MM.1S (cell line): ENCODE results near the gene ERV3-1.
"Not testable (repeated sequence)": the region's sequence is repeated elsewhere in the genome, so short reads cannot be mapped to it uniquely, and the experiment has no call there.

Experiments
- DNase-seq: peaks from one replicate; pipeline ENCODE4 v3.0.0-alpha.2; 2015
- H2AFZ ChIP-seq: fragments of 300-600 bp; sonication (generic); 2 replicates; pipeline ENCODE4 v1.6.0; 2016; ENCODE audit warnings: antibody characterized with exemption, low read length
- H3F3A ChIP-seq: fragments of 300-600 bp; sonication (generic); 2 replicates; pipeline ENCODE4 v1.6.1; 2016; ENCODE audit warnings: mild to moderate bottlenecking, antibody characterized with exemption, low read length, moderate library complexity, mixed read lengths; ENCODE audit not compliant: insufficient read depth
- H3K27ac ChIP-seq: fragments of 300-600 bp; sonication (generic); 2 replicates; pipeline ENCODE4 v1.5.1; 2016; ENCODE audit warnings: mild to moderate bottlenecking, low read length
- H3K27me3 ChIP-seq: fragments of 300-600 bp; sonication (generic); replicated peaks from 2 replicates; pipeline ENCODE4 v1.6.0; 2016; ENCODE audit warnings: low read length; ENCODE audit not compliant: insufficient read depth
- H3K36me3 ChIP-seq: fragments of 300-600 bp; sonication (generic); replicated peaks from 2 replicates; pipeline ENCODE4 v1.6.1; 2016; ENCODE audit warnings: mild to moderate bottlenecking, low read length, mixed read lengths; ENCODE audit not compliant: insufficient read depth
- H3K4me1 ChIP-seq: fragments of 300-600 bp; sonication (generic); 2 replicates; pipeline ENCODE4 v1.6.1; 2016; ENCODE audit warnings: low read length, mixed read lengths
- H3K4me2 ChIP-seq: fragments of 300-600 bp; sonication (generic); 2 replicates; pipeline ENCODE4 v1.6.0; 2016; ENCODE audit warnings: low read depth, low read length
- H3K4me3 ChIP-seq: fragments of 300-600 bp; sonication (generic); 2 replicates; pipeline ENCODE4 v1.5.1; 2016; ENCODE audit warnings: low read length, mixed read lengths
- H3K79me2 ChIP-seq: fragments of 300-600 bp; sonication (generic); 2 replicates; pipeline ENCODE4 v1.6.1; 2016; ENCODE audit warnings: mixed run types, low read length, mixed read lengths
- H3K9ac ChIP-seq: fragments of 300-600 bp; sonication (generic); 2 replicates; pipeline ENCODE4 v1.6.1; 2016; ENCODE audit warnings: low read length, mixed read lengths
- H3K9me2 ChIP-seq: fragments of 300-600 bp; sonication (generic); replicated peaks from 2 replicates; pipeline ENCODE4 v1.6.1; 2016; ENCODE audit warnings: mild to moderate bottlenecking, low read length, mixed read lengths; ENCODE audit not compliant: insufficient read depth
- H3K9me3 ChIP-seq: fragments of 300-600 bp; sonication (generic); replicated peaks from 2 replicates; pipeline ENCODE4 v1.6.1; 2016; ENCODE audit warnings: mild to moderate bottlenecking, low read length, mixed read lengths; ENCODE audit not compliant: insufficient read depth
- H4K20me1 ChIP-seq: fragments of 300-600 bp; sonication (generic); 2 replicates; pipeline ENCODE4 v1.6.1; 2016; ENCODE audit warnings: mild to moderate bottlenecking, low read length, moderate library complexity, mixed read lengths; ENCODE audit not compliant: insufficient read depth

The ERV3-1 gene

DNA sequence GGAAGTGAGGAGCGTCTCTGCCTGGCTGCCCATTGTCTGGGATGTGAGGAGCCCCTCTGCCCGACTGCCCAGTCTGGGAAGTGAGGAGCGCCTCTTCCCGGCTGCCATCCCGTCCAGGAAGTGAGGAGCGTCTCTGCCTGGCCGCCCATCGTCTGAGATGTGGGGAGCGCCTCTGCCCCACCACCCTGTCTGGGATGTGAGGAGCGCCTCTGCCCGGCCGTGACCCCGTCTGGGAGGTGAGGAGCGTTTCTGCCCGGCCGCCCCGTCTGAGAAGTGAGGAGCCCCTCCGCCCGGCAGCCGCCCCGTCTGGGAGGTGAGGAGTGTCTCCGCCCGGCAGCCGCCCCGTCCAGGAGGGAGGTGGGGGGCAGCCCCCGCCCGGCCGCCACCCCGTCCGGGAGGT is 26.9 kb upstream of the ERV3-1 start:
- not testable (repeated sequence) for H3K27ac ChIP-seq, H3K9ac ChIP-seq, DNase-seq, H3K4me1 ChIP-seq, H3K79me2 ChIP-seq, H3K4me2 ChIP-seq, H3K9me3 ChIP-seq, H2AFZ ChIP-seq, H3K9me2 ChIP-seq, H3K36me3 ChIP-seq, H3K4me3 ChIP-seq, H3K27me3 ChIP-seq, H4K20me1 ChIP-seq
- H3F3A ChIP-seq: peaks cover 11% of the 10 kb centered on the region

DNA sequence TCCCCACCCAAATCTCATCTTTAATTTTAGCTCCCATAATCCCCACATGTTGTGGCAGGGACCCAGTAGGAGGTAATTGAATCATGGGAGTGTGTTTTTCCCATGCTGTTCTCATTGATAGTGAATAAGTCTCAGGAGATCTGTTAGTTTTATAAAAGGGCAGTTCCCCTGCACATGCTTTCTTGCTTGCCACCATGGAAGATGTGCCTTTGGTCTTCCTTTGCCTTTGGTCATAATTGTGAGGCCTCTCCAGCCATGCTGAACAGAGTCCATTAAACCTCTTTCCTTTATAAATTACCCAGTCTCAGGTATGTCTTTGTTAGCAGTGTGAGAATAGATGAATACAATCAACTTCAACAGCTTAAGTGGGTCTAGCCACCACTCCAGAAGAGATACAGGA is 18.5 kb upstream of the ERV3-1 start:
- H3K79me2 ChIP-seq, H3K36me3 ChIP-seq, H3K9ac ChIP-seq, DNase-seq, H3F3A ChIP-seq, H3K4me1 ChIP-seq, H3K9me3 ChIP-seq, H4K20me1 ChIP-seq, H3K27ac ChIP-seq, H2AFZ ChIP-seq, H3K4me2 ChIP-seq, H3K9me2 ChIP-seq, H3K27me3 ChIP-seq, H3K4me3 ChIP-seq: not testable (repeated sequence)

- not testable (repeated sequence) for H3K27me3 ChIP-seq, H3K79me2 ChIP-seq, H3K9me2 ChIP-seq, H3K9ac ChIP-seq, H3K9me3 ChIP-seq, H3K4me2 ChIP-seq, H4K20me1 ChIP-seq, H3K4me1 ChIP-seq, DNase-seq, H3K4me3 ChIP-seq, H3F3A ChIP-seq, H3K27ac ChIP-seq, H3K36me3 ChIP-seq, H2AFZ ChIP-seq
Observed at GRCh38 chr7:65020978-65021377, 14.5 kb upstream of the ERV3-1 start.

GRCh38 chr7:65009881-65010280 is 3.4 kb upstream of the ERV3-1 start:
- H3K9me2 ChIP-seq, H3K27ac ChIP-seq, H3K27me3 ChIP-seq, H3K4me3 ChIP-seq, H3K36me3 ChIP-seq, DNase-seq, H4K20me1 ChIP-seq, H3K4me2 ChIP-seq, H3K4me1 ChIP-seq, H2AFZ ChIP-seq, H3K9ac ChIP-seq, H3F3A ChIP-seq, H3K9me3 ChIP-seq: not testable (repeated sequence)
- H3K79me2 ChIP-seq: peaks cover 16% of the 10 kb centered on the region

DNA sequence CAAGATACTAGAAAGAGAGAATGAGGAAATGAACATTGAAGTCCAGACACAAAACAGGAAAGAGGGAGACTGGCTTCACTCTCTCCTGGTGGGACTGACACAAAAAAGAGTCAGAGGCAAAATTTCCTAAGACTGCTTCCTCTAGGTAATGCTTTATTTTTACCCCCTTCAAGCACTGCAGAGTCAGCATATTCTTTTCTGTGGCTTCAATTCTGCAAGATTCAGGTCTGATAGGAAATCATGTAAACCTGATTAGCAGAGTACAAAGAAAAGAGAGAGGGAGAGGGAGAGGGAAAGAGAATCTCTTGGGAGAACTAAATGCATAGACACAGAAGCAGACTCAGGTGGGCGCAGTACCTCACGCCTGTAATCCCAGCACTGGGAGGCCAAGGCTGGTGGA is 2.9 kb upstream of the ERV3-1 start:
- H3K4me3 ChIP-seq, H3K4me2 ChIP-seq, H3K9ac ChIP-seq, H2AFZ ChIP-seq, H3K9me3 ChIP-seq, H3K27ac ChIP-seq, H3K9me2 ChIP-seq, H3F3A ChIP-seq, DNase-seq, H3K4me1 ChIP-seq, H3K27me3 ChIP-seq, H4K20me1 ChIP-seq, H3K36me3 ChIP-seq: not testable (repeated sequence)
- peaks cover 21% of the 10 kb centered on the region for H3K79me2 ChIP-seq

GRCh38 chr7:65007036-65007435 is 549 bp upstream of the ERV3-1 start:
- H3F3A ChIP-seq, H3K27me3 ChIP-seq, H3K9me2 ChIP-seq, DNase-seq, H3K9ac ChIP-seq, H4K20me1 ChIP-seq, H3K9me3 ChIP-seq, H3K36me3 ChIP-seq, H3K4me1 ChIP-seq: not testable (repeated sequence)
- peak overlapping the region; percentile 66 for H2AFZ ChIP-seq
- peak overlapping the region; percentile 18; the same call in 1 of the 2 replicates for H3K4me2 ChIP-seq
- H3K79me2 ChIP-seq: peaks cover 44% of the 10 kb centered on the region
- peak overlapping the region; percentile 82; the same call in 1 of the 2 replicates for H3K4me3 ChIP-seq
- peak overlapping the region; percentile 80; the same call in 1 of the 2 replicates for H3K27ac ChIP-seq
